Chondrocyte (in vitro differentiated cells): Measurements from ENCODE around the gene NOTCH2. TPM values are rescaled to one million over a fixed set of nuclear protein-coding genes. Genes with fewer than 3 reads are reported as not detected.

Experiments used
- DNase-seq: peaks from one replicate; pipeline ENCODE4 v3.0.0; 2021; ENCODE audit warnings: mixed read lengths, low spot score
- H3K27ac Mint-ChIP-seq: one replicate; pipeline ENCODE4 v1.8.0; 2021; ENCODE audit warnings: mild to moderate bottlenecking, moderate library complexity, mixed read lengths; ENCODE audit not compliant: unreplicated experiment
- H3K27me3 Mint-ChIP-seq: 2 replicates; pipeline ENCODE4 v1.8.0; 2021; ENCODE audit warnings: low read depth, mixed read lengths
- H3K36me3 Mint-ChIP-seq: 2 replicates; pipeline ENCODE4 v1.8.0; 2021; ENCODE audit warnings: low read depth, mixed read lengths
- H3K4me1 Mint-ChIP-seq: 2 replicates; pipeline ENCODE4 v1.8.0; 2021; ENCODE audit warnings: low read depth, mild to moderate bottlenecking, mixed read lengths
- H3K4me3 Mint-ChIP-seq: one replicate; pipeline ENCODE4 v1.8.0; 2021; ENCODE audit warnings: mild to moderate bottlenecking, moderate library complexity, mixed read lengths; ENCODE audit not compliant: unreplicated experiment
- H3K9me3 Mint-ChIP-seq: 2 replicates; pipeline ENCODE4 v1.8.0; 2021; ENCODE audit warnings: low read depth, mixed read lengths
- total RNA-seq: library from RNA; stranded (reverse); gene quantifications from 3 replicates; pipeline ENCODE4 v1.2.1, GENCODE V29; 2021
- TF ChIP-seq, protein P1 (sequence below): fragments of 200-600 bp; sonication (generic); IDR thresholded peaks from 2 replicates; pipeline ENCODE4 v1.5.0; 2021; ENCODE audit warnings: antibody characterized with exemption, mild to moderate bottlenecking, moderate library complexity

The NOTCH2 gene
- total RNA-seq, 1 donor from 2014 or later = 195 TPM

DNA sequence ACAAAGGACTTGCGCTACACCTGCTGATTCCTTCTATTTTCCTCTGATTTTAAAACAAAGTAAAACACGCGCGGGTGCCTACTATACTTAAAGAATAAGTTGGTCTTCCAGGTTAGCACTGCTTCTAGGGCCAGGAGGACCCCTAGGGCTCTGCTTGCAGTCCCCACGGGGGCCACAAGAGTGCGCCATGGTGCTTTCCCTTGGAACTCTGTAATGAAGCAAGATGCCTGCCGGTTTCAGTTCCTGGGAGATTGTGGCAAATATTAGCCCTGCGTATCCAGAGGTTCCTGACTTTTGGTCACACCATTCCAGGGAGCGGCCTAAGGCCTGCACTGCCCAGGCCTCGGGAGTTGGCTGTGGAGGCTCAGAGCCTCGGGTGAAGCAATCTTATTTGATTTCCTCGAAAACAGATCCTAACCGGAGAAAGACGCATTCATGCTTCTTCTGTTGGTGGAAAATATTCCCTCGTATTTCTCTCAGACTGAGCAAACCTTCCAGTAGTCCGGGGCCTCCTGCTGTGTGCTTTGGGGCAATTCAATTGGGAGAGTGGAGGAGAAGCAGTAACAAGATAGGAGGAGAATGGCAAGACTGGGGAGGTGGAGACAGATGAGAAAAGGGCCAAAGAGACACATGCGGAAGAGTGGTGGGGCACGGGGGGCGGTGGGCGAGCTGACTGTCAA lies 198.4 kb downstream of the NOTCH2 start:
- TF ChIP-seq, protein P1, sequence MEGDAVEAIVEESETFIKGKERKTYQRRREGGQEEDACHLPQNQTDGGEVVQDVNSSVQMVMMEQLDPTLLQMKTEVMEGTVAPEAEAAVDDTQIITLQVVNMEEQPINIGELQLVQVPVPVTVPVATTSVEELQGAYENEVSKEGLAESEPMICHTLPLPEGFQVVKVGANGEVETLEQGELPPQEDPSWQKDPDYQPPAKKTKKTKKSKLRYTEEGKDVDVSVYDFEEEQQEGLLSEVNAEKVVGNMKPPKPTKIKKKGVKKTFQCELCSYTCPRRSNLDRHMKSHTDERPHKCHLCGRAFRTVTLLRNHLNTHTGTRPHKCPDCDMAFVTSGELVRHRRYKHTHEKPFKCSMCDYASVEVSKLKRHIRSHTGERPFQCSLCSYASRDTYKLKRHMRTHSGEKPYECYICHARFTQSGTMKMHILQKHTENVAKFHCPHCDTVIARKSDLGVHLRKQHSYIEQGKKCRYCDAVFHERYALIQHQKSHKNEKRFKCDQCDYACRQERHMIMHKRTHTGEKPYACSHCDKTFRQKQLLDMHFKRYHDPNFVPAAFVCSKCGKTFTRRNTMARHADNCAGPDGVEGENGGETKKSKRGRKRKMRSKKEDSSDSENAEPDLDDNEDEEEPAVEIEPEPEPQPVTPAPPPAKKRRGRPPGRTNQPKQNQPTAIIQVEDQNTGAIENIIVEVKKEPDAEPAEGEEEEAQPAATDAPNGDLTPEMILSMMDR = peak; percentile 99
- Mint-ChIP-seq H3K27ac (no peak overlapping the region), H3K36me3 (no peaks in the 10 kb centered on the region), H3K27me3 (no peaks in the 10 kb centered on the region), H3K9me3 (no peaks in the 10 kb centered on the region), H3K4me1 (peaks cover 16% of the 10 kb centered on the region), H3K4me3 (peak overlapping the region; percentile 50)
- no peak for DNase-seq

DNA sequence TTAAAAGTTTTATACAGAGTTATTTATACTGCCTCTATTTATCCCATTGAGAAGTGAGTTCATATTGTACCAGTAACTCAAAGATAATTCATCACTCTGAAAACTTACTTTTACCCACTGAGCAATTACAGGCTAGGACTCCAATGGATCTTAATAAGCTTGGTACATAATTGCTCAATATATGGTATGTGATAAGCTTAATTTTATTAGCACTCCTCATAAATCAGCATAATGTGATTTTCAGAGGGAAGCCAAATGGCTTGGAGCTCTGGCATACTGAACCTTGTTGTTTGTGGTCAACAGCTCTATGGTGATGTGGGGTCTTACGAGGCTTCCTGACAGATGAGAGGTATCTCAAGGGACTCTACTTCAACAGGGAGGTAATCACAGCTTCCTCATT lies 199.5 kb downstream of the NOTCH2 start:
- H3K9me3 Mint-ChIP-seq = no peaks in the 10 kb centered on the region

DNA sequence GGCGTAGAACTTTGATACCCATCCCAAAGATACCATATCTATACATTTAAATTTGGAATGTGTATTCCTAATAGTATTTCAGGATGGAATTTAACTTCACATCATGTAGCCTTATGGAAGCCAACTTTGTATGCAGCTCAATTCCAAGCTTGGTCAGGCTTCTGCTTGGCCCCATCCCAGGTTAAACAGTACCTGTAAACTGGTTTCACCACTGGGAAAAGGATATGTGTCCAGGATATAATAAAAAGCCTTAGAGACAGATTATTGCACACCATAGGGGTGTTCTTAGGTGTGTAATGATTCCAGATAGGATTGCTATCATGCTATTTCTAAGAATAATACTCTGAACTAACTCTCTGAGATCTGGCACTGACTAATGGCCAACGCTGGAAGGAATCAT lies 201.3 kb downstream of the NOTCH2 start:
- TF ChIP-seq, protein P1 = no peak
- Mint-ChIP-seq H3K36me3 (no peaks in the 10 kb centered on the region), H3K4me1 (peaks cover 5% of the 10 kb centered on the region)

More for the DNA sequence above, 199.5 kb downstream of the NOTCH2 start:
- TF ChIP-seq, protein P1 = no peak
- no peak for DNase-seq
- H3K27me3 Mint-ChIP-seq = no peaks in the 10 kb centered on the region
- H3K4me3 Mint-ChIP-seq = no peak overlapping the region
- H3K27ac Mint-ChIP-seq = no peak overlapping the region
- H3K36me3 Mint-ChIP-seq = no peaks in the 10 kb centered on the region
- H3K4me1 Mint-ChIP-seq = peaks cover 16% of the 10 kb centered on the region

DNA sequence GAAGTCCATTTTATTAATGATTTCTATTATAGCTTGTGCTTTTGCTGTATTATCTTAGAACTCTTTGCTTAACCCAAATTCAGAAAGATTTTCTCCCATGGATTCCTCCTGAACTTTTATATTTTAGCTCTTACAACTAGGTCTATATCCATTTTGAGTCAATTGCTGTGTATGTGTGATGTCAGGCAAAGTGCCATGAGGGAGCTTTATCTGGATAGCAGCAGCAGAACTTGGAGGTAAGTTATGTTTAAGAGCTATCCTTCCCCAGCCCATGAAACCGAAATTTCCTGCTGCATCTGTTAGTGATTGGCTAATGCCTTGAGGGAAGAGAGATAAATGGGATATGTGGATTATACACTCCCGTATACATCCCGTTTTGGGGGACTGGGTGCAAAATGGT lies 203.0 kb downstream of the NOTCH2 start:
- Mint-ChIP-seq H3K4me1 (peaks cover 5% of the 10 kb centered on the region), H3K9me3 (no peaks in the 10 kb centered on the region), H3K27me3 (no peaks in the 10 kb centered on the region), H3K36me3 (no peaks in the 10 kb centered on the region), H3K27ac (no peak overlapping the region), H3K4me3 (no peak overlapping the region)
- TF ChIP-seq, protein P1 = no peak
- DNase-seq = no peak

More for the DNA sequence above, 201.3 kb downstream of the NOTCH2 start:
- H3K27me3 Mint-ChIP-seq = no peaks in the 10 kb centered on the region
- H3K9me3 Mint-ChIP-seq = no peaks in the 10 kb centered on the region
- H3K27ac Mint-ChIP-seq = no peak overlapping the region
- DNase-seq = no peak
- no peak overlapping the region for H3K4me3 Mint-ChIP-seq

DNA sequence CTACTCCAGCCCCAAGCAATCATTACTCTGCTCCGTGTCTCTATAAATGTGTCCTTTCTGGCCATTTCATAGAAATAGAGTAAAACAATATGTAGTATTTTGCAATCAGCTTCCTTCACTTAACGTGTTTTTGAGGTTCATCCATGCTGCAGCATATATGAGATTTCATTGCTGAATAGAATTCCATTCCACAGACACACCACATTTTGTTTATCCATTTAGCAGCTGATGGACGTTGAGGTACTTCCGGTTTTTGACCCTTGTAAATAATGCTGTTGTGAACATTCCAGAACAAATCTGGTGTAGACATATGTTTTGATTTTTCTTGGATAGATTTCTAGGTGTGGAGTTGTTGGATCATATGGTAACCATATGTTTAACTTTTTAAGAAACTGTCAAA lies 203.8 kb downstream of the NOTCH2 start:
- TF ChIP-seq, protein P1 = no peak
- no peak overlapping the region for H3K4me3 Mint-ChIP-seq
- no peaks in the 10 kb centered on the region for H3K27me3 Mint-ChIP-seq
- H3K9me3 Mint-ChIP-seq = no peaks in the 10 kb centered on the region
- H3K4me1 Mint-ChIP-seq = no peaks in the 10 kb centered on the region
- no peak for DNase-seq
- no peaks in the 10 kb centered on the region for H3K36me3 Mint-ChIP-seq
- H3K27ac Mint-ChIP-seq = no peak overlapping the region
